Adrenal gland (tissue), 5 donors: ENCODE results near the gene SPOCK3.
"Not testable (repeated sequence)": the region's sequence is repeated elsewhere in the genome, so short reads cannot be mapped to it uniquely, and the experiment has no call there.

Experiments used
- POLR2A ChIP-seq, 2 donors: fragments of 450-650 bp; IDR thresholded peaks; one replicate each; pipeline ENCODE4 v1.6.1; 2017; ENCODE audit warnings: antibody characterized with exemption in 2 of 2, mild to moderate bottlenecking in 2 of 2, moderate library complexity in 1 of 2
- TF ChIP-seq, protein P1 (sequence below), 6 experiments: fragments of 450-650 bp in 4 of 6; fragments of 200-600 bp in 2 of 6; sonication (generic) in 1 of 6; IDR thresholded peaks; 1 replicate in 5 of 6; 2 replicates in 1 of 6; pipeline versions ENCODE4 v1.5.1 to v1.8.0; 2016 to 2021; ENCODE audit warnings: antibody characterized with exemption in 6 of 6, mild to moderate bottlenecking in 2 of 6, moderate library complexity in 1 of 6
- donor health status: DM: no; HTN: no; CAD: no.

- TF ChIP-seq, protein P1, sequence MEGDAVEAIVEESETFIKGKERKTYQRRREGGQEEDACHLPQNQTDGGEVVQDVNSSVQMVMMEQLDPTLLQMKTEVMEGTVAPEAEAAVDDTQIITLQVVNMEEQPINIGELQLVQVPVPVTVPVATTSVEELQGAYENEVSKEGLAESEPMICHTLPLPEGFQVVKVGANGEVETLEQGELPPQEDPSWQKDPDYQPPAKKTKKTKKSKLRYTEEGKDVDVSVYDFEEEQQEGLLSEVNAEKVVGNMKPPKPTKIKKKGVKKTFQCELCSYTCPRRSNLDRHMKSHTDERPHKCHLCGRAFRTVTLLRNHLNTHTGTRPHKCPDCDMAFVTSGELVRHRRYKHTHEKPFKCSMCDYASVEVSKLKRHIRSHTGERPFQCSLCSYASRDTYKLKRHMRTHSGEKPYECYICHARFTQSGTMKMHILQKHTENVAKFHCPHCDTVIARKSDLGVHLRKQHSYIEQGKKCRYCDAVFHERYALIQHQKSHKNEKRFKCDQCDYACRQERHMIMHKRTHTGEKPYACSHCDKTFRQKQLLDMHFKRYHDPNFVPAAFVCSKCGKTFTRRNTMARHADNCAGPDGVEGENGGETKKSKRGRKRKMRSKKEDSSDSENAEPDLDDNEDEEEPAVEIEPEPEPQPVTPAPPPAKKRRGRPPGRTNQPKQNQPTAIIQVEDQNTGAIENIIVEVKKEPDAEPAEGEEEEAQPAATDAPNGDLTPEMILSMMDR (IDR thresholded peaks at IDR 0.05), result not testable (repeated sequence)
- TF ChIP-seq POLR2A (IDR thresholded peaks at IDR 0.05), result not testable (repeated sequence)
Observed at GRCh38 chr4:166739215-166739614, 495.1 kb downstream of the SPOCK3 start.
